Endothelial cell of umbilical vein (primary cell): ENCODE results near the gene PTPN12. TPM values are rescaled to one million over a fixed set of nuclear protein-coding genes. Genes with fewer than 3 reads are reported as not detected.

ENCODE experiments used
- BruUV-seq: library from RNA; stranded (reverse); fragments of 400-500 nt; replicated peaks from 2 replicates; lab custom pipeline; 2021; lab: Mats Ljungman, UMichigan
- CTCF ChIA-PET: fragments of 300-600, 350-600 bp; sonication (Branson Sonifier 250); formaldehyde crosslinking; loops from one replicate; lab custom pipeline; 2021; ENCODE audit warnings: antibody characterized with exemption, inconsistent platforms; lab: Charles Lee
- POLR2A ChIA-PET: fragments of 300-600, 350-600 bp; sonication (Branson Sonifier 250); formaldehyde crosslinking; loops from one replicate; lab custom pipeline; 2021; ENCODE audit warnings: antibody characterized with exemption, inconsistent platforms; lab: Charles Lee
- DNase-seq: peaks from one replicate; pipeline ENCODE4 v3.0.0-alpha.2; 2011; ENCODE audit warnings: low read depth, low spot score
- FAIRE-seq: peaks from 2 replicates; lab custom pipeline; 2011; peaks lifted over from hg19 to GRCh38; lab: Jason Lieb, UNC
- H2AFZ ChIP-seq: 2 replicates; pipeline ENCODE4 v1.6.0; 2012; ENCODE audit warnings: low read depth, low read length, control low read depth, inconsistent platforms
- H3K27ac ChIP-seq: 2 replicates; pipeline ENCODE4 v1.5.1; 2011; ENCODE audit warnings: low read depth, mild to moderate bottlenecking, control low read depth, low read length, moderate library complexity; ENCODE audit not compliant: insufficient read depth
- H3K27me3 ChIP-seq, 2 experiments: 2 replicates each; pipeline versions ENCODE4 v1.6.0 to v1.6.1; 2011; ENCODE audit warnings: low read length in 2 of 2, mixed read lengths in 1 of 2; ENCODE audit not compliant: control insufficient read depth in 2 of 2, insufficient read depth in 2 of 2
- H3K36me3 ChIP-seq, 2 experiments: 2 replicates in 1 of 2; 3 replicates in 1 of 2; pipeline ENCODE4 v1.5.1; 2011; ENCODE audit warnings: low read length in 2 of 2, mild to moderate bottlenecking in 1 of 2, moderate library complexity in 1 of 2; ENCODE audit not compliant: control insufficient read depth in 2 of 2, insufficient read depth in 2 of 2; ENCODE audit errors: extremely low read depth in 1 of 2
- H3K4me1 ChIP-seq: 3 replicates; pipeline ENCODE4 v1.5.1; 2011; ENCODE audit warnings: mild to moderate bottlenecking, low read length; ENCODE audit not compliant: control insufficient read depth, insufficient read depth; ENCODE audit errors: extremely low read depth
- H3K4me2 ChIP-seq: 2 replicates; pipeline ENCODE4 v1.6.1; 2011; ENCODE audit warnings: low read length, control low read depth, mixed read lengths; ENCODE audit not compliant: insufficient read depth
- H3K4me3 ChIP-seq, 3 experiments: fragments of 200-600 bp in 1 of 3; sonication (generic), shearing (Covaris generic) in 1 of 3; replicated peaks in 1 of 3; 2 replicates each; pipeline ENCODE4 v1.5.1; 2011 to 2016; ENCODE audit warnings: control low read depth in 3 of 3, low read length in 3 of 3, mild to moderate bottlenecking in 2 of 3, inconsistent platforms in 1 of 3, low read depth in 1 of 3, moderate library complexity in 1 of 3; ENCODE audit not compliant: insufficient read depth in 1 of 3
- H3K79me2 ChIP-seq: 2 replicates; pipeline ENCODE4 v1.6.0; 2012; ENCODE audit warnings: low read length, inconsistent platforms; ENCODE audit not compliant: control insufficient read depth, insufficient read depth
- H3K9ac ChIP-seq: replicated peaks from 2 replicates; pipeline ENCODE3; 2011; ENCODE audit warnings: low read length, control low read depth; ENCODE audit not compliant: insufficient read depth; ENCODE audit errors: extremely low read depth
- H3K9me1 ChIP-seq: replicated peaks from 3 replicates; pipeline ENCODE4 v1.6.0; 2011; ENCODE audit warnings: mild to moderate bottlenecking, low read length; ENCODE audit not compliant: control insufficient read depth, insufficient read depth; ENCODE audit errors: extremely low read depth
- H3K9me3 ChIP-seq: replicated peaks from 2 replicates; pipeline ENCODE4 v1.5.1; 2012; ENCODE audit warnings: low read length, inconsistent platforms; ENCODE audit not compliant: control insufficient read depth, insufficient read depth
- H4K20me1 ChIP-seq: replicated peaks from 2 replicates; pipeline ENCODE3; 2011; ENCODE audit warnings: mild to moderate bottlenecking, low read length; ENCODE audit not compliant: control insufficient read depth, insufficient read depth; ENCODE audit errors: extremely low read depth
- CTCF ChIP-seq, 2 donors: IDR thresholded peaks; 1 replicate in 1 of 2; 2 replicates in 1 of 2; pipeline ENCODE4 v1.5.1; 2011; ENCODE audit warnings: low read length in 2 of 2, mild to moderate bottlenecking in 2 of 2, moderate library complexity in 2 of 2, control low read depth in 1 of 2, inconsistent platforms in 1 of 2, low read depth in 1 of 2; ENCODE audit not compliant: insufficient read depth in 1 of 2; ENCODE audit errors: extremely low read depth in 1 of 2
- EZH2 ChIP-seq: IDR thresholded peaks from 2 replicates; pipeline ENCODE4 v1.6.1; 2012; ENCODE audit warnings: borderline replicate concordance, low read depth, mild to moderate bottlenecking, moderate library complexity, low read length, inconsistent platforms; ENCODE audit not compliant: severe bottlenecking
- FOS ChIP-seq: IDR thresholded peaks from 2 replicates; pipeline ENCODE4 v1.6.1; 2011; ENCODE audit warnings: mild to moderate bottlenecking, low read length, moderate library complexity, borderline replicate concordance; ENCODE audit not compliant: insufficient read depth
- GATA2 ChIP-seq: IDR thresholded peaks from 2 replicates; pipeline ENCODE4 v1.7.0; 2011; ENCODE audit warnings: low read depth, mild to moderate bottlenecking, moderate library complexity, mixed read lengths, low read length; ENCODE audit not compliant: insufficient read length, insufficient read depth
- JUN ChIP-seq: IDR thresholded peaks from 2 replicates; pipeline ENCODE4 v1.6.1; 2011; ENCODE audit warnings: borderline replicate concordance, low read depth; ENCODE audit not compliant: insufficient read length, insufficient read depth
- MAX ChIP-seq: IDR thresholded peaks from 2 replicates; pipeline ENCODE4 v1.6.1; 2011; ENCODE audit not compliant: insufficient read depth, insufficient read length
- MYC ChIP-seq: IDR thresholded peaks from one replicate; pipeline ENCODE4 v1.6.1; 2011; ENCODE audit warnings: mild to moderate bottlenecking, low read depth, low read length
- POLR2A ChIP-seq: IDR thresholded peaks from 2 replicates; pipeline ENCODE4 v1.6.1; 2012; ENCODE audit warnings: low read depth, mild to moderate bottlenecking, control low read depth, low read length
- POLR2AphosphoS5 ChIP-seq: IDR thresholded peaks from 2 replicates; pipeline ENCODE4 v1.6.1; 2012; ENCODE audit warnings: low read depth, mild to moderate bottlenecking, control low read depth, low read length, moderate library complexity; ENCODE audit not compliant: insufficient read depth
- dilution Hi-C: fragments of 300-500 bp; cut with MboI; formaldehyde crosslinking; loops from one replicate; pipeline ENCODE4 v1.15.0; 2019; ENCODE audit warnings: low sequenced_read_pairs; ENCODE audit not compliant: extremely low pct_ligation_motif_present
- intact Hi-C: fragments of 100-400 bp; cut with micrococcal nuclease; formaldehyde crosslinking; loops from one replicate; pipeline ENCODE4 v1.10.0; 2022
- polyA plus RNA-seq, 4 experiments: library from polyadenylated mRNA; depleted of rRNA in 3 of 4; stranded (reverse) in 3 of 4; unstranded in 1 of 4; fragments of >200 nt; gene quantifications; 2 replicates each; pipeline versions ENCODE4 v1.2.1 to v1.2.3, GENCODE V29; 2011 to 2012; ENCODE audit warnings: missing spikeins in 1 of 4
- total RNA-seq: library from RNA; stranded (reverse); gene quantifications from 2 replicates; pipeline ENCODE4 v1.2.3, GENCODE V29; 2021

Gene PTPN12
- total and polyA plus RNA-seq, 2 donors (not counting 3 experiments of a cell fraction or from before 2014, with no cell fraction given) = 30.6 to 137 TPM

- no peak overlapping the region for H3K4me2 ChIP-seq
- H4K20me1 ChIP-seq = no peaks in the 10 kb centered on the region
- DNase-seq (peak; percentile 12), FAIRE-seq (no peak)
- H3K36me3 ChIP-seq = no peaks in the 10 kb centered on the region
- no peaks in the 10 kb centered on the region for H3K4me1 ChIP-seq
- H3K27me3 ChIP-seq = no peaks in the 10 kb centered on the region
- no peaks in the 10 kb centered on the region for H3K9me1 ChIP-seq
- H3K9me3 ChIP-seq = no peaks in the 10 kb centered on the region
- CTCF ChIA-PET = no interaction called here
- dilution Hi-C loops (no loop called here), intact Hi-C loops (no loop called here)
- H3K4me3 ChIP-seq = no peak overlapping the region
- no peak overlapping the region for H3K27ac ChIP-seq
- peak overlapping the region; percentile 41 for H2AFZ ChIP-seq
- TF ChIP-seq EZH2 = no peak
- no peak for TF ChIP-seq CTCF (IDR thresholded peaks at IDR 0.05; ENCODE audit: extremely low read depth in 1 of 2, insufficient read depth in 1 of 2, low read depth in 1 of 2, low read length in 2 of 2)
- no peak for TF ChIP-seq POLR2A
- TF ChIP-seq GATA2 = no peak
- no peak for TF ChIP-seq JUN
- TF ChIP-seq MYC = no peak
- TF ChIP-seq POLR2AphosphoS5 = no peak
- TF ChIP-seq FOS = no peak
- TF ChIP-seq MAX = no peak
- no TSS peak for BruUV-seq
- no peak overlapping the region for H3K9ac ChIP-seq
- no peaks in the 10 kb centered on the region for H3K79me2 ChIP-seq
- POLR2A ChIA-PET = no interaction called here
Observed at GRCh38 chr7:77501192-77501515, 35.9 kb upstream of the PTPN12 start.
